ENCODE results near the gene MYNN.

The MYNN gene

DNA sequence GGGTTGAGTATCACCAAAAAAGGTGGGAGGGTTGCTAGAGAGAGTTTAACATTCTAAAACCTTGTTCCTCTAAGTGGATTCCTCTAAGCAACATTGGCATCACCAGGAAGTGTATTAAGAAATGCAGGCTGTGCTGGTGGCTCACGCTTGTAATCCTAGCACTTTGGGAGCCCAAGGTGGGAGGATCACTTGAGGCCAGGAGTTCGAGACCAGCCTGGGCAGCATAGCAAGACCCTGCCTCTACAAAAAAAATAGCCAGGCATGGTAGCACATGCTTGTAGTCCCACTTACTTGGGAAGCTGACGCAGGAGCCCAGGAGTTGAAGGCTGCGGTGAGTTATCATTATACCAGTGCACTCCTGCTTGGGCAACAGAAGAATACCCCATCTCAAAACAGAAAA is 4.6 kb downstream of the MYNN start:
- DNase-seq (ENCODE audit: low spot score), result no peak

DNA sequence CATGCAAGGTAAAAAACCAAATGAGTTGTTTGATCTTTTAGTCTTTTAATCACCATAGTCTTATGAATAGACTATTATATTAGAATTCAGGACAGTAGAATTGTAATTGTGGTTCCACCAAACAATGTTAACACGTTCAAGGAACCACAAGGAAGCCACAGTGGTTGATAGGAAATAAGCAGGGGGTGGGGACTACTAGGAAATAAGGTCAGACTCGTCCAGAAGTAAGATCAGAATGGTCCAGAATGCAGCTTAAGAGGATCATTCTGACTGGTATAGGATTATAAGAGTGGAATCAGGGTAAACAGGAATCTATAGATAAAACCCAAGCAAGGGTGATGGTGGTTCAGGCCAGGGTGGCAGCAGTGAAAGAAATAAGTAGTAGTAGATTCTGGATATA is 7.5 kb downstream of the MYNN start:
- no peak for DNase-seq (ENCODE audit: low spot score)

DNA sequence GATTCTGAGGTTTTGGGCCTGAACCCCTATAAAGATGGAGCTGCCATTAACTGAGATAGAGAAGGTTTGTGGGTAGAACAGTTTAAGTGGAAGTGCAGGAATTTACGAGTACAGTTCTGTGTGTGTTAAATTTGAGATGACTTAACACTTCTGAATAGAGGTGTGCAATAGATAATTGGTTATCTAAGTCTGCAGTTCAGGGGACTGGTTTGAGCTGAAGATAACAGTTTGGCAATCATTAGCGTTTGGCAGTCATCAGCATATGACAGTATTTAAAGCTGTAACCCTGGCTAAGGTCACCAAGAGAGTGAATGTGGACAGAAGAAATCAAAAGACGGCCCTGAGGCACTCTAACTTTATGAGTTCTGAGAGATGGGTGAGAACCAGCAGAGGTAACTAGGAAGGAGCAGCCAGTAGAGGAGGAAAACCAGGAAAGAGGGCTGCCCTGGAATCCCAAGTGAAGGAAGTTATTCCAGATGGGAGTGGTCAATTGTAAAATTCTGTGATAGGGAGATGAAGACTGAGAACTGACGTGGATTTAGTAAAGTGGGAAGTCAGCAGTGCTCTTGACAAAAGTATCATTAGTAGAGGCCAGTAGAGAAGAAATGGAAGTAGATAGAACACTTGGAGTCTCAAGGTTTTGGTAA is 8.1 kb downstream of the MYNN start:
- no peak for DNase-seq (ENCODE audit: low spot score)

DNA sequence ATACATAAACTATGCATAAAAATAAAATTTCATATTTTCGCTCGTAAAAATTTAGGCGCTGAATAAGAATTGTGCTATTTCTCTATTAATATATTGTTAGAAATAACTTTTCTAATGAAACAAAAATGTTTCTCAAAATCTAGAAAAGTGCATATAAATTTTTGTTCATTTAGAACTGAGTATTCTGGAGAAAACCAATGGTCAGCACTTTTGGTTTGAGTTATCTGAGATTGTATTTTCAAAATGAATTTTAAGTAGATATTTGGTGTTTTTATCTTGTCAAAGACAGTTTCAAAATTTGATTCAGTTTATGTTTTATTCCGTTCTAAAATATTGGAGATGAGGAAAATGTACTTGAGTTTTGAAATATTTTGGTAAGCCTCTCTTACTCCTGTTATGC is 13.9 kb downstream of the MYNN start:
- DNase-seq (ENCODE audit: low spot score), result no peak

DNA sequence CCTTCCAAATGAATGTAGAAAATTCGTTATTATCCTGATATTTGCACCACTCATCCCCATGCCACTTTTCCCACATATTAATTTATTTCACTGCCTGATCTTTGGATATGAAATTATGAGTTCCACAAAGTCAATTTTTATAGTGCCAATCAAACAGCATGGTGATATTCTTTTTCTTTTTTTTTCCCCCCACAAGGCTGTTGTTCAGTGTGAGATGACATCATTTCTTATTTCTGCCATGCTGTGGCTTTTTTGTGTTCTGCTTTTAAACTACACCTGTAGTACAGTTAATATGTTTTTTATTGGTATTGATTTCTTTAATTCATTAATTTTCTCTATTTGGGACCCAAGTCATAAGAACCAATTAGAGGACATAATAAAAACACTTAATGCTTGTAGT is 14.6 kb downstream of the MYNN start:
- no peak for DNase-seq (ENCODE audit: low spot score)

DNA sequence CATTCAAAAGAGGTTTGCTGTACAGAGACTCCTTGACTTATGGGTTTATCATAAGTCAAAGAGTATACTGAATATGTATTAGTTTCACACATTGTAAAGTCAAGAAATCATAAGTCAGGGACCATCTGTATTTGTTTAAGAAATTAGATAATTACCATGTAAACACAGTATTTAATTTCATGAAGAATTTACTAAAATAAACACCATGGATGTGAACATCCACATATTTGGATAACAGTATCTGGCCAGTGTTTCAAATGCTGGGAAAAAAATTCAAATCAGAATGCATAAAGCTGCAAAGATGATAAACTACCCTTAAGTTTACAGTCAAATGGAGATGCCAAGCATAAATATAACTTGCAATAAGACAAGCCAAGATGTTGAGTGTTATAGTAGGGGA is 17.0 kb downstream of the MYNN start:
- no peak for DNase-seq (ENCODE audit: low spot score)

DNA sequence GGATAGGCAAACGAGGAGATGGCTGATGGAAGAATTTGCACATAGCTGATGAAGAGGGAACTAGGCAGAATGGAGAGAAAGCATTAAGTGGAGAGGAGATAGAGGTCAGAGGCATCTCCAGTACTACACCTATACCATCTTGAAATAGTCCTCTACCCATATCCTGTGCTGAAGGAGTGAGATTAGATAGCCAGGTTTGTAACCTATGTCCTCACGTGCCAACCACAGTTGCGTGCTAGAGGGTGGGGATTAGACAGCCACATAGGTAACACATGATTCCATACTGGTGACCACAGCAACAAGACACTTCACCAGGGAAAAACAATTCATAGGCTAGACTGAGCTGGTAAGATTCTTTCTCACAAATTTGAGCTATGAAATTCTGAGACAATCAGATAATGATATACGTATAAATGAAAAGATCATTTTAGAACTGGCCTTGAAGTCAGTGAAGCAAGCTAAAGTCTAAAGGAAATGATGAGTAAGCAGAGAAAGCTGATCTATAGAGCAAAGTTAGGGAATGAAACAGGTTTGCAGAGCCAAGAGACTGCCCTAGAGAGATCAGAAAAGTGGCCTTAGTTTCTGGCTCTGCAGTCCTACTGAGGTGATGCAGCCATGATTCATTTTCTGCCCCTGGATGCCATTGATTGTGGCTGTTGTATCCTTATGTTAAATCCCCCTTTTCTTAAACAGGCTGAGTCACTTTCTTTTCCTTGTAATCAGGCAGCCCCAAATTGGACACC is 17.7 kb downstream of the MYNN start:
- no peak for DNase-seq (ENCODE audit: low spot score)

DNA sequence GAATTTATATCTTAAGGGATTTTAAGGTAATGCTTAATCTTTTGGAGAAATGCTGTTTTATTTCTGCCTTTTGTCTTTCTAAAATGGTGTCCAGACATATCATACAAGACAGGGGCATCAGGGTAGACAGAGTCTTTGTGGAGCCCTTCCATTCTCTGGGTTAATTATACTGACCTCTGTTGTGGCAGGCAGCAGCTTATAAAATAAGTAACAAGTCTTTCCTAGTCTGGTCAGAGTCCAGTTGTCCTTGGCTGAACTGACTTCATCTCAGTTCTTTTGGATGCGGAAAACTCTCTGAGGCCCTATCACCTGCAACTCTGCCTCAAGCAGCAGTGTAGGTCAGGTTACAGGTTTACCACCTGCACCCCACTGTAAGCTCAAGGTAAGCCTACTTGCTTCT is 19.2 kb downstream of the MYNN start:
- no peak for DNase-seq (ENCODE audit: low spot score)

DNA sequence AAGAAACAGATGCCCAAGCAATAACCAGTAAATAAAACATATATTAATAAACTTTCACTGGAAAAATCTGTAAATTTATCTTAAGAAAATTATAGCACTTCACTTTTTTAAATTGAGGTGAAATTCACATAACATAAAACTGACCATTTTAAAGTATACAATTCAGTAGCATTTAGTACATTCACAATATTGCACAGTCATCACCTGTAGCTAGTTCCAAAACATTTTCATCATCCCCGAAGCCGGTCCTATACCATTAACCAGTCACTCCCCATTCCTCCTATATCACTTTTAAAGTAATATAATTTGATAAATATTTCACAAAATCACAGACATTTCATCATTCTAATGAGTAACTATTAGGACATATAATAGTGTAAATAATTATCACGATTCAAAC is 31.5 kb downstream of the MYNN start:
- no peak for DNase-seq (ENCODE audit: low spot score)

DNA sequence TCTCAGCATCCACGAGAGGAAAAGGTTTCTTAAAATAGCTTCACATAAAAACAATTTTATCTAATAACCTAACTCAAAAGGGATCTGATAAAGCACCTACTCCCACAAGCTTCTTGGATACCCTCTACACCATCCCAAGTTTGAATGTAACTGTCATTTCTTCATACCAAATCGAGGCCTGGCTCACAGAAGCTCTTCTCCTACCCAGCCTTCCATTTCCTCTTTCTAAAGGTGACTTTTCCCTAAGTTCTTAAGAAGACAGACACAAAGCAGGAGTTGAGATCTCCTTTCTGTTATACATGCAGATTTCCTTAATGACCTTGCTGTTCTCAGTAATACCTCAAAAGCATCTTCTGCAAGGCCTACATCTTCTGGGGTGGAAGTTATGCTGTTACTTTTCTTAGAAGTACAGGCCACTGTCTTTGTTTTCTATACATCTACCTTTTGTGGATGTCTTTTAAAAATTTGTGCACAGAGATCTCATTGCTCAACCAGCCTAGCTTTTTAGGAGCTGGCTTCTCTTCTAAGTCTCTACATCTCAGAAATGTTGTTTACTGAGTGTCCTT is 36.1 kb downstream of the MYNN start:
- DNase-seq (ENCODE audit: low spot score), result no peak

DNA sequence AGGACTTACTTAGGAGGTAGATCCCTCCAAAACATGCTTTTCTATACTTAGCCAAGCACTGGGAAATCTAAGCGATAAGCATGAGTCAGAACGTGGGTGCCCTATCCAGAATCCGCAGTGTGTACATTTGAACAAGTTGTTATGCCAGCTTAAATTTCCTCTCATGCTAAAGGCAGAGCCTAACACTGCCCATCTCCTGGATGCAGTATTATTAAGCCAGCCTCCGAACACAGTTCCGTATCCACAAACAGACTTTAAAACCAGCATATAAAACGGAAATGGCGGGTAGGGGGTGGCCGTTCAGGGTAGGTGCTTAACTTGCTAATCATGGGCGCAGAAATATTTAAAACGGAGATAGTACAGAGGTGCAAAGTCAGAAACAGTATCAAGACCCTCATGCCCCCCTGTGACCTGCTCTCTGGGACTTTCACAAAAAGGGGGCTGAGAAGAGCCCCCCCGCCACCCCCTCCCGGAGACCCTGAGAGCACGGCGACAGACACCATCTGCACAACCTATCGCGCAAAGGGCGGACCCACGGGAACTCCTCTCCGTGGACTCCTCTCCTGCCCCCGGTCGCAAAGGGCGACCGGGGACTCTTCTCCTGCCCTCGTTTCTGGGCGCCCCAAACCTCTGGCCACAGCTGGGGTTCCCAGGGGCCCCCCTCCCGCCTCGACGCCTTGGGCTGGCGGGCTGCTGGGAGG is 38.6 kb downstream of the MYNN start:
- DNase-seq (ENCODE audit: low spot score), result no peak

DNA sequence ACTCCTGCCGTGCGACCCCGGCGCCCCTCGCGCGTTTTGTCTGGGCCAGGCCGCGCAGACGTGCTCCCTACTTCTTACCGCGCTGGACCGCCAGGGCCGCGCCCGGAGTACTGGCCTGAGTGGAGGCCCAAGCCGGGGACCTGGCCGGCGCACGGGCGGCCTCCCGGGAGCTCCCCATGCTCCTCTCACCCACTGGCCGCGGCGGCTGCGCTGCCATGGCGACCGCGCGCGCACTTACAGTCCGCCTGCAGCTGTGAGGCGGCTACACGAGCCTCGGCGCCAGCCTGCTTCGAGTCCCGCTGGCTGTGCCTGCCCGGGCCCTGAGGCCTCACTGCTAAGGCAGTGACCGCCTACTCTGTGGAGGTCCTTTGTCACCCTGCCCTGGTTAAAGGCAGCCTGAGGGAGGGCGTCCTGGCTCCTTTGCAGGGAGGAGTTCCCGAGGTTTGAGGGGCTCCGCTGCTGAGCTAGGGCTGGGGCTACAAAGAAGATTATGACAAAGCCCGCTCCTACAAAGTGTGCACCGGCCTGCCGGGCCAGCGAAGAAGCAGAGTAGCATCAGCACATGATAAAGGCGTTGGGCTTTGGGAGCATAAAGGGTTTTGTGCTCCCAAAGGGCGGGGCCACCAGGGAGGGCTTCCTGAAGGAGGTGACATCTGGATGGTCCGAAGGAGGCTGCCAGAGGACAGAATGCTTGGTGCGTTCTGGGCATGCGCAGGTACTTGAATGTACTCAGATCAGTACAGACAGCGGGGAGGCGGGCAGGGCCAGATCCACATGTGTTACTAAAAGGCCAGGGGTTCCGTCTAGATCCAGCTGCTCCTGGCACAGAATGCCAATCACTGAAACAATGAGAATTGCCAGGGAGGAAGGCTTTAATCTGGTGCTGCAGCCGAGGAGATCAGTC is 39.4 kb downstream of the MYNN start, which contains the start of the genes LRRC34 and LRRIQ4:
Gene LRRC34 (minus strand): TSS at position 573 of the 904 bp plus-strand sequence. CDS start 356 bp downstream, at position 217.
Gene LRRIQ4 (plus strand): TSS at position 539 of the 904 bp plus-strand sequence. CDS start 9,052 bp downstream, outside the sequence.
- peak; percentile 68 for DNase-seq (ENCODE audit: low spot score)

DNA sequence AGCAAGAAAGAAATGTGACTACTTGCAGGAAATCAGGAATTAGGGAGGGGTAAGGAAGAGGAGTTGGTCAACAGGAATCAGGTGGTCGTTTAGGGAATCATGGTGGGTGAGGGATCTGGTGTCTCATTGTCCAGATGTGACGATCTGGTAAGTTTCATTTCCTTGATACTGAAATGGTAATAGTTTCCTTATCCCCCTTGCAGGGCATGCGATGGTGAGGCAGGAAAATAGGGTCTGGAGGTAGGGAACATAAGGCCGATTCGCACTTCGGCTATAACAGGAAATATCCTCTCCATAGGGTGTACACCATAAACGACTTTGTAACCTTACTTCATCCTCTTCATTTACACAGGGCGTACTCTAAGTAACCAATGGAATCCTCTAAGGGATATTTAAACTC is 40.1 kb downstream of the MYNN start:
- DNase-seq (ENCODE audit: low spot score), result no peak

DNA sequence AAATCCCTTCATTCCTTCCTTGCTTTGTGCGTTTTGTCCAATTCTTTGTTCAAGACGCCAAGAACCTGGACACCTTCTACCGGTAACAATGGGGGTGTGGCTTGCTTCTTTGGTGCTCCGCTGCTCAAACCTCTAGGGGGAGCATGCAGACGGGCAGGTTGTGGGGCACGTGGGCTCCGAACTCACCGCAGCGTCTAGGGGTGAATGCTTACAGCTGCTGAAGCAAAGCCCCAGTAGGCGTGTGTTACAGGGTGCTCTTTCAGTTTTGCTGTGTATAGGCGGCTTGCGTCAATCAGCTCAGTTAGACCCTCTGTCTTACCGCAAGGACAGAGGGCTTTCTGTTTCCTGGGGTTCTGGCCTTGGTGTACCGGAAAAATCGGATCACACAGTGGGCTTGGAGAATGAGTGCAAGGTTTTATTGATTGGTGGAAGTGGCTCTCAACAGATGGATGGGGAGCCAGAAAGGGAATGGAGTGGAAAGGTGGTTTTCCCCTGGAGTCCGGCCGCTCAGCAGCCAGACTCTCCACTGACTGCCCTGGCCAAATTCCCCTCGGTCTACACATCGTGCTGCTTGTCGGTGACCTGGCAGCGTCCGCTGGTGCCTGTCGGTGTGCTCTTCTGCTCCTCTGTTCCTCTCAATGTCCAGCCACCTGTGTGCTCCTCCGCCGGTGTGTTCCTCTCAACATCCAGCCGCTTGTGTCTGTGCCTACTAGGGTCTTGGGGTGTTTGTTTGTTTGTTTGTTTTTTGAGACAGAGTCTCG is 40.7 kb downstream of the MYNN start:
- peak; percentile 79 for DNase-seq (ENCODE audit: low spot score)

DNA sequence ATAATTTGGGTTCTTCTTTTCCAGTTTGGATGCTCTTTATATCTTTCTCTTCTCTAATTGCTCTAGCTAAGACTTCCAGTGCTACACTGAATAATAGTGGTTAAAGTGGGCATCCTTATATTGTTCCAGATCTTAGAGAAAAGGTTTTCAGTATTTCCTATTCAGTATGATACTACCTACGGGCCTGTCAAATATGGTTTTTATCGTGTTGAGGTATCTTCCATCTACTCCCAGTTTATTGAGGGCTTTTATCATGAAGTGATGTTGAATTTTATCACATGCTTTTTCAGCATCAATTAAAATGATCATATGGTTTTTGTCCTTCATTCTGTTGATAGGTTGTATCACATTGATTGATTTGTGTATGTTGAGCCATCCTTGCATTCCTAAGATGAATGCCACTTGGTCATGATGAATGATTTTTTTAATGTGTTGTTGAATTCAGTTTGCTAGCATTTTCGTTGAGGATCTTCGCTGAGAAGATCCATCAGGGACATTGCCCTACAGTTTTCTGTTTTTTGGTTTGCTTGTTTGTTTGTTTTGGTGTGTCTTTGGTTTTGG is 42.5 kb downstream of the MYNN start:
- DNase-seq (ENCODE audit: low spot score), result no peak

DNA sequence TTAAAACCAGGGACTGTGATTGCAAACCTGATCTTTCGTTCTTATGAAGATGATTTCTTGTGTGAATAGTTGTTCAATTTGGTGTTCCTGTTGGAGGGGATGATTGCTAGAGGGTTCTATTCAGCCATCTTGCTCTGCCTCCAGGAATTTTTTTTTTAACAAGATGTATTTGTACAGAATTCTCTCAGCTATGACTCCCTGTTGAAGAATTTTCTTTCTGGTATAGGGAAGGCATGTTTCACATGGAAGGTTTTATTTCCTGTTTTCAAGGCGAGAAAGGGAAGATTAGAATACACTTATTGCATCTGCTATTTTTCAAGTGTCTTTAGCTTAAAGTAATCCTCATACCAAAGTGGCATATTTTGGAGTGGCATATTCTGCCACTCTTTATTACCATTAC is 45.1 kb downstream of the MYNN start:
- no peak for DNase-seq (ENCODE audit: low spot score)

DNA sequence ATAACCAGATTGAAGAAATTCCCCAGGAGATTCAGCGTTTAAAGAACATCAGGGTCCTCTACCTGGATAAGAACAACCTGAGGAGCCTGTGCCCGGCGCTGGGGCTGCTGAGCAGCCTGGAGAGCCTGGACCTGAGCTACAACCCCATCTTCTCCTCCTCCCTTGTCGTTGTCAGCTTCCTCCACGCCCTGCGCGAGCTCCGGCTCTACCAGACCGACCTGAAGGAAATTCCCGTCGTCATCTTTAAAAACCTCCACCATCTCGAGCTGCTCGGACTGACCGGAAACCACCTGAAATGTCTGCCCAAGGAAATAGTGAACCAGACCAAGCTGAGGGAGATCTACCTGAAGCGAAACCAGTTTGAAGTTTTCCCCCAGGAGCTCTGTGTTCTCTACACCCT is 48.9 kb downstream of the MYNN start:
- no peak for DNase-seq (ENCODE audit: low spot score)

DNA sequence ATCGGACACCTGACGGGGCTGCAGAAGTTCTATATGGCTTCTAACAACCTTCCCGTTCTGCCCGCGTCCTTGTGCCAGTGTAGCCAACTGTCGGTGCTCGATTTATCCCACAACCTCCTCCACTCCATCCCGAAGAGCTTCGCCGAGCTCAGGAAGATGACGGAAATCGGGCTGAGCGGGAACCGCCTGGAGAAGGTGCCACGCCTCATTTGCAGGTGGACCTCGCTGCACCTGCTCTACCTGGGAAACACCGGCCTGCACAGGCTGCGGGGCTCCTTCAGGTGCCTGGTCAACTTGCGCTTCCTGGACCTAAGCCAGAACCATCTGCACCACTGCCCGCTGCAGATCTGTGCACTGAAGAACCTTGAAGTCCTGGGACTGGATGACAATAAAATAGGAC is 49.3 kb downstream of the MYNN start:
- no peak for DNase-seq (ENCODE audit: low spot score)

DNA sequence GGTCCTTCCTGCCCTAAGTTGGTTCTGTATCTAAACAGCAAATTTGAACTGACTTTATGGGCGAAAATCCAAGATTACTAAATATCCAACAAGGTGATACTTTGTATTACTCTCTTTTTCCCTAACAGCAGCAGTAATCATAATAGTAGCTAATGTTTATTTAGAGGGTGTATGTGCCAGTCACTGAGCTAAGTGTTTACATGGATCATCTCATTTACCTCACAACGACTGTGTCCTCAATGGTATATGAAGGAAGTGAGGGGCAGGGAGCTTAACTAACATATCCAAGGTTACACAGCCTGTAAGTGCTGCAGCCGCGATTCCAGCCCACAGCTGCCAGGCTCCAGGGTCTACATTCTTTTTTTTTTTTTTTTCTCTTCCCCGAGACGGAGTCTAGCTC is 49.8 kb downstream of the MYNN start:
- DNase-seq (ENCODE audit: low spot score), result no peak

DNA sequence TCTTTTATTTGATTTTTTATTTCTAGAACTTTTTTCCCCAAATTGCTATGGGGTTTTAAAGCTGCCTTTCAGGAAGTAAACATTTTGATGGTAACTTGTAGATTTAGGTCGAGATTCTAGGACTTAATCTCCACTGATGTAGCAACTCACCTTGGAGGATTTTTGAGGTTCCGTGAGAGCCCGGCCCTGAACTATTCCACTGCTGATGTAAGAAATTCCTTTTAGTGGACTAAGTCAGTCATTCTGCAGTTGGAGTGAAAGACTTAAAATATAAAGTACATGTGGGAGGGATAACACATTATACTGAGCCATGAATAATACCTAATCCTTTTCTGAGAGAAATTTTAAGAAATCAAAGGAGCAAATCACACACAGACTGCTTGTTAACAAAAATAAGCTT is 52.1 kb downstream of the MYNN start:
- DNase-seq (ENCODE audit: low spot score), result no peak

DNA sequence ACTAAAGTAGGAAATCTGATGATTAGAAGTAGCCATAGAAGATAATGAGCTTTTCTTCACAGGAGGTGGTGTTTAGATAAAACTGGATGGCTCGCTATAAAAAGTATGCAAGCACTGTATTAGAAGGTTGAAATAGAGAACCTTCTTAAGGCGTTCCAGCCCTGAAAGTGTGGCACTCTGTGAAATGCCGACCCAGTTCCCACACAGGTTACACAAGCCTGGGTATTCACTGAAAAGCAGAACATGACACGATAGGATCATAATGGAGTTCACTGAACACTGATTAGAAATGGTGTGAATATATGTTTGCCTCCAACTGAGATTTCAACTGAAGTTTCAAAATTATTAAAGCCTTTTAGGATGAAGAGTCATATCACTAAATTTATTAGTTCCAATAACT is 54.5 kb downstream of the MYNN start:
- no peak for DNase-seq (ENCODE audit: low spot score)
